WTC11 (cell line): Measurements from ENCODE around the gene KRT83.

Experiments used
- CREM ChIP-seq: sonication (generic); formaldehyde crosslinking; IDR thresholded peaks from 2 replicates; pipeline ENCODE4 v1.8.1; 2022; ENCODE audit warnings: mild to moderate bottlenecking, missing genetic modification reagents, moderate library complexity
- CTCF ChIP-seq: fragments of 200-600 bp; IDR thresholded peaks from 2 replicates; pipeline ENCODE4 v1.8.0; 2022; ENCODE audit warnings: antibody characterized with exemption
- FOXJ3 ChIP-seq: sonication (generic); formaldehyde crosslinking; IDR thresholded peaks from 2 replicates; pipeline ENCODE4 v1.9.0; 2021; ENCODE audit warnings: missing genetic modification reagents, mild to moderate bottlenecking, borderline replicate concordance
- MYBL2 ChIP-seq: sonication (generic); formaldehyde crosslinking; IDR thresholded peaks from 2 replicates; pipeline ENCODE4 v1.8.1; 2023; ENCODE audit warnings: mild to moderate bottlenecking, moderate library complexity, missing genetic modification reagents
- NR2C2 ChIP-seq: sonication (generic); formaldehyde crosslinking; IDR thresholded peaks from 2 replicates; pipeline ENCODE4 v1.8.0; 2022; ENCODE audit warnings: mild to moderate bottlenecking, missing genetic modification reagents
- PRRX2 ChIP-seq: fragments of 250-450 bp; sonication (Bioruptor Pico); IDR thresholded peaks from 2 replicates; pipeline ENCODE4 v1.8.0; 2021; ENCODE audit warnings: mild to moderate bottlenecking
- TEAD4 ChIP-seq: sonication (generic); formaldehyde crosslinking; IDR thresholded peaks from 2 replicates; pipeline ENCODE4 v1.8.0; 2022; ENCODE audit warnings: mild to moderate bottlenecking, missing genetic modification reagents
- ZNF317 ChIP-seq: sonication (generic); formaldehyde crosslinking; IDR thresholded peaks from 2 replicates; pipeline ENCODE4 v1.8.1; 2023; ENCODE audit warnings: low read depth, mild to moderate bottlenecking, moderate library complexity, missing genetic modification reagents, borderline replicate concordance
- ZNF396 ChIP-seq: fragments of 250-450 bp; sonication (Bioruptor Pico); IDR thresholded peaks from 2 replicates; pipeline ENCODE4 v1.8.0; 2021; ENCODE audit warnings: mild to moderate bottlenecking, moderate library complexity, borderline replicate concordance
- TF ChIP-seq, protein P1 (sequence below): sonication (generic); formaldehyde crosslinking; IDR thresholded peaks from 2 replicates; pipeline ENCODE4 v1.8.1; 2023; ENCODE audit warnings: mild to moderate bottlenecking, missing genetic modification reagents, moderate library complexity

DNA sequence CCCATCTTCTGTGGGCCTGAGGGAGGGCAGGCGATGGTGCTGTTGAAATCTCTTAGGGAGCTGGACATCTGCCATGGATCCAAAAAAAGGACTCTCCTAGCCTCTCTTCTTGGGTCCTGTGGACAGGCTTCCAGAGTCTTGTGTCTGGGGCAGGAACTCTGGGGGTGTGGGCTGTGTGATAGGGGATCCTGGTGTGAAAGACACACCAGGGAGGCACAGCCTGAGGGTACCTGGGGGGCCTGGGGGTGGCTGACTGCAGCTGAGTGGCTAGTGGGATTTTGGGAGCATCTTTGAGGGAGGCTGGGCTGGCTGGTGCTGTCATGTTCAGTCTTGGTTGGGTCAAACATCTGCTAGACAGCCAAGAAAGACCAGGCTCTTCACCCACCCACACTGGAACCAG lies 1.8 kb upstream of the KRT83 start:
- TF ChIP-seq CTCF (no peak), ZNF317 (CRISPR knock-in tag) (no peak), FOXJ3 (CRISPR knock-in tag) (no peak), PRRX2 (CRISPR knock-in tag) (no peak), ZNF396 (CRISPR knock-in tag) (no peak), CREM (no peak), MYBL2 (CRISPR knock-in tag) (no peak), TEAD4 (no peak), NR2C2 (no peak)
- TF ChIP-seq, protein P1, sequence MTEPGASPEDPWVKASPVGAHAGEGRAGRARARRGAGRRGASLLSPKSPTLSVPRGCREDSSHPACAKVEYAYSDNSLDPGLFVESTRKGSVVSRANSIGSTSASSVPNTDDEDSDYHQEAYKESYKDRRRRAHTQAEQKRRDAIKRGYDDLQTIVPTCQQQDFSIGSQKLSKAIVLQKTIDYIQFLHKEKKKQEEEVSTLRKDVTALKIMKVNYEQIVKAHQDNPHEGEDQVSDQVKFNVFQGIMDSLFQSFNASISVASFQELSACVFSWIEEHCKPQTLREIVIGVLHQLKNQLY (CRISPR knock-in tag), result no peak
